Effector memory CD4-positive, alpha-beta T cell (primary cell): ENCODE data around the gene KDM2B.

Source experiments
- DNase-seq, 3 donors: peaks; one replicate each; pipeline ENCODE4 v3.0.0-alpha.2; 2020
- H3K27ac ChIP-seq: 2 replicates; pipeline ENCODE4 v1.7.0; 2013; ENCODE audit warnings: mild to moderate bottlenecking, low read length, moderate library complexity; ENCODE audit not compliant: insufficient read depth, poor library complexity, severe bottlenecking
- H3K27me3 ChIP-seq: replicated peaks from 2 replicates; pipeline ENCODE4 v1.7.0; 2013; ENCODE audit warnings: mild to moderate bottlenecking, low read length; ENCODE audit not compliant: insufficient read depth, control insufficient read depth, poor library complexity, severe bottlenecking
- H3K36me3 ChIP-seq: 2 replicates; pipeline ENCODE4 v1.7.0; 2013; ENCODE audit warnings: mild to moderate bottlenecking, low read length, moderate library complexity; ENCODE audit not compliant: control insufficient read depth, insufficient read depth
- H3K4me1 ChIP-seq: 2 replicates; pipeline ENCODE4 v1.7.0; 2013; ENCODE audit warnings: low read length, mild to moderate bottlenecking; ENCODE audit not compliant: control insufficient read depth, insufficient read depth, poor library complexity, severe bottlenecking
- H3K4me3 ChIP-seq: 2 replicates; pipeline ENCODE4 v1.7.0; 2013; ENCODE audit warnings: low read length, low read depth, mild to moderate bottlenecking; ENCODE audit not compliant: insufficient read depth, poor library complexity, severe bottlenecking
- H3K9me3 ChIP-seq: 2 replicates; pipeline ENCODE4 v1.7.0; 2013; ENCODE audit warnings: mild to moderate bottlenecking, low read length, moderate library complexity; ENCODE audit not compliant: control insufficient read depth

Gene KDM2B

DNA sequence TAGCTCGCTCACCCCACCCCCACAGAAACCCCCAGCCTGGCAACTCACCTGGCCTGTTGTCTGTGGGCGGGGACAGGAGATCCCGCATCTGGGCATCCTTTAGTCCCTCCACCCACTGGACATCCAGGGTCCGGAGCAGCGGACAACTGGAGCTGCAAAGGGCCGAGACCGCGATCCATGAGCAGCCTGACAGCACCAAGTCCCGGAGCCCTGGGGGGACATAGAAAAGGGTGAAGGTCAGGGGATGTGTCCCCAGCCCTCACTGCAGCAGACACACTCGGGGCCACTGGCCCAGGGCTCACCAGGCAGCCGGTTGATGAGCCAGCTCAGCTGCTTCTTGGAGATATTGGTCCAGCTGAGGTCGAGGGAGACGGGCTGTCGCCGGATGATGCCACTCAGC lies 140.1 kb downstream of the KDM2B start:
- H3K36me3 ChIP-seq, result peaks cover 62% of the 10 kb centered on the region

DNA sequence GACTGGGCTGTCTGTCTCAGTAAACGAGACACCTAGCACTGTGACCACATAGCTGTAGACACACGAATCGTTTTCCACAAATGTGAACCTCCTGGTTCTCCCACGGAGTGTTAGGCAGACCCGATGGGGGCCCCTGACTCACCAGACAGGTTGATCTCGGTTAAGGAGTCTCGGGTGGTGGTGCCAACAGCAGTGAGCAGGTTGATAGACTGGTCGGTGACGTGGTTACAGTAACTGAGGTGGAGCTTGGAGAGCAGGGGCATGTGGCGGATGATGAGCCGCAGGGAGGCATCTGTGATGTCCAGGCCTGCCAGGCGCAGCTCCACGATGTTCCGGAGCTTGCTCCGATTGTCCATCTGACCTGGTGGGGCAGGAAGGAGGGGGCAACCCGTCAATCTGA lies 141.1 kb downstream of the KDM2B start:
- no peak for DNase-seq
- Histone ChIP-seq H3K9me3 (no peaks in the 10 kb centered on the region), H3K36me3 (peaks cover 62% of the 10 kb centered on the region), H3K4me1 (no peaks in the 10 kb centered on the region), H3K4me3 (no peak overlapping the region), H3K27ac (no peak overlapping the region), H3K27me3 (no peaks in the 10 kb centered on the region)

More for the DNA sequence above, 140.1 kb downstream of the KDM2B start:
- H3K9me3 ChIP-seq, result no peaks in the 10 kb centered on the region
- no peak for DNase-seq
- no peak overlapping the region for H3K4me3 ChIP-seq
- H3K27ac ChIP-seq, result no peak overlapping the region
- no peaks in the 10 kb centered on the region for H3K4me1 ChIP-seq
- H3K27me3 ChIP-seq, result no peaks in the 10 kb centered on the region

DNA sequence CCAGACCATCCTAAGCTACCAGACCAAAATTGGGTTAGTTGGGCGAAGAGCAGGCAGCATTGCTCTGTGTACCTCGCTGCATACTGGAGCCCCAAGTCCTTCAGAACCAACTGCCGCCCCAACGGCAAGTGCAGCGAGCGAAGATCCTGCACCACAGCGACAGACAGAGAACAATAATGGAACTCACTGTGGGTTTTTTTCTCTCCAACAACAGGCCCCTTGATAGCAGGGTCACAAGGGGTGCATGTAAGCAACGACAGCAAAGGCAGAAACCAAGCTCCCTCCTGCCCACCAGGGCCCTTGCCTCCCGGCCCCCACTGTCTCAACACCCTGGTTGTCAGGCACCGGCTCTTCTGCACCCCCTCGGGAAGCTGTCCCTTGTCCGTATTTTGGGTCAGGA lies 141.9 kb downstream of the KDM2B start:
- Histone ChIP-seq H3K9me3 (no peaks in the 10 kb centered on the region), H3K27me3 (no peaks in the 10 kb centered on the region), H3K4me3 (no peak overlapping the region), H3K36me3 (peaks cover 54% of the 10 kb centered on the region), H3K27ac (no peak overlapping the region), H3K4me1 (no peaks in the 10 kb centered on the region)
- no peak for DNase-seq

DNA sequence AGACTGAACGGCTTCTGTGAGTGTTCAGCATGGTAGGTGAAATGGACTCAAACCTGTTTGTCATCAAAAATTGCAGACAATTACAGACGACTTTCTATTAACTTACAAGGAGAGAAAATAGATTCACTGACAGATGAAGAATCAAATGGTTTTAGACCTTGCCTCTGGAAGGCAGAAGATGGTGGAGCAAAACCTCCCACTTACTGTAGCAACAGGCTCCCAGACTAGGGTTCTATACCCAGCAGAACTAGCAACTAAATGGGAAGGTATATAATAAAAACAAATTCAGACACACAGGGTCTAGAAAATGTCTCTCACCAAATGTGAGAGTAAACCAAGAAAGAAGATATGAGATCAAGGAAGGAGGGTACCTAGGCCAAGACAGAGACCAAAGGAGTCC lies 144.1 kb downstream of the KDM2B start:
- H3K27ac ChIP-seq, result no peak overlapping the region
- no peaks in the 10 kb centered on the region for H3K27me3 ChIP-seq
- no peaks in the 10 kb centered on the region for H3K9me3 ChIP-seq
- H3K4me1 ChIP-seq, result no peaks in the 10 kb centered on the region
- DNase-seq, result no peak
- no peak overlapping the region for H3K4me3 ChIP-seq
- peaks cover 49% of the 10 kb centered on the region for H3K36me3 ChIP-seq

DNA sequence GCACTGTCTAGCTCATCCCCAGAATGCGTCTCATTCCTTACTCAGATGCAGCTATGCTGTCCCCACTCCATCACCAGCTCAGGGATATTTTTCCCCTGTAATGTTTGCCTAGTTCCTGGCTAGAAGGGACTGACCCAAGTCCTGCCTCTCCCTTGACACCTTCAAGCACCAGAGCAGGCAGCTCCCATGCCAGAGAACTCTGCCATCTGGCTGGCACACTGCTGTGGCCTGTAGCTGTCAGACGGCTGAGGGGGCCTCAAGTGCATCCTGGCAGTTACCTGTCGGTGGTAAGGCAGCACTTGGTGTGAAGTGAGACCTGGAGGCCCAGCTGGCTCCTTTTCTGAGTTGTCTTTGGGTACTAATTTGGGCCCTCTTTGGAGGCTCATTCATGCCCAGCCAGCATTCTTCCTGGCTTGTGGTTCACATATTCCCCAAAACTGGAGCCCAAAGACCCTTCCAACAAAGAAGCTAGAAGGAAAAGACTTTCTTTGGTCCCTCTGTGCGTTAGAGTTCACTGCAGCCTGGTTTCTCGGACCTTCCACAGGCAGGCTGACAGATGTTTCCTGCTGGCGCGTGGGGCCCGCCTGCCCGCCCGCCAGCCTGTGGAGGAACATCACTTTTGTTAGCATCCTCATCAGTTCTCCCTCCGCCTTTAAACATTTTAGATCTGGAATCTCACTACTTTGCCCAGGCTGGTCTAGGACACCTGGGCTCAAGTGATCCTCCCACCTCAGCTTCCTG lies 147.9 kb downstream of the KDM2B start:
- Histone ChIP-seq H3K4me1 (no peaks in the 10 kb centered on the region), H3K27ac (no peak overlapping the region), H3K36me3 (peaks cover 47% of the 10 kb centered on the region), H3K27me3 (no peaks in the 10 kb centered on the region), H3K4me3 (no peak overlapping the region), H3K9me3 (no peaks in the 10 kb centered on the region)
- DNase-seq, result no peak

DNA sequence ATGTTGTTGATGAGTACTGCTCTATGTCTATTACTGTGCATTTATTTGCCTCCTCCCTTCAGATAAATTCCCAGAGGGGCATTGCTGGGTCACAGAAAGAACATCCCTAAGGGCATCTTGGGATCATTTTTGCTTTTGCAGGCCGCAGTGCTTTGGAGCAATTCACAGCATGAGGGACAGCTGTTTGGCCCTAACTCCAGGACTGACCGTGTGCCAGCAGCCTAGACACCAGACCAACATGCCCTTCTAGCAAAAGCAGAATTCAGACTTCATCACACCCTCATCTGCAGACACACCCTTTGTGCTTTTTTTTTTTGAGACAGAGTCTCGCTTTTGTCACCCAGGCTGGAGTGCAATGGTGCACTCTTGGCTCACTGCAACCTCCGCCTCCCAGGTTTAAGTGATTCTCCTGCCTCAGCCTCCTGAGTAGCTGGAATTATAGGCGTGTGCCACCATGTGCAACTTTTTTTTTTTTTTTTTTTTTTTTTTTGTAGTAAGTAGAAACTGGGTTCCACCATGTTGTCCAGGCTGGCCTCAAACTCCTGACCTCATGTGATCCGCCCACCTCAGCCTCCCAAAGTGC lies 149.9 kb downstream of the KDM2B start:
- Histone ChIP-seq H3K27ac (no peak overlapping the region), H3K9me3 (no peaks in the 10 kb centered on the region), H3K36me3 (peaks cover 64% of the 10 kb centered on the region), H3K4me1 (no peaks in the 10 kb centered on the region), H3K27me3 (no peaks in the 10 kb centered on the region), H3K4me3 (no peak overlapping the region)
- DNase-seq, result no peak

DNA sequence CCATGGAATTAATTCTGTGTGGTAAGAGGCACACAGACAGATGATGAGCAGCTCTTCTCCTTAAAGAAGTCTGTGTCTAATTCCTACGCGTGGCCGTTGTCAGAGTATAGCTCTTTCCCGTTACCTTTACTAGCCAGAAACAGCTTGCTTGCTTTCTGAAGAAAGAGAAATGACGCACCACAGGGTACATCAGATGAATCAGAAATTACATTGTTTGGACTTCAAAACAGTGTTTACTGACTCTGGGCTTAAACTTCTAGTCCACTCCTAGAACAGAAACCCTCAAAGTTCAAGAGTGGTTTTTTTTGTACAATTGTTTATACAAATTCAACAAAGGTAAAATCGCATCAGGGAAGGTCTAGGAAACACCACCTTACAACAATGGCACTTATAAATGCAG lies 151.9 kb downstream of the KDM2B start:
- DNase-seq, result no peak
- no peak overlapping the region for H3K27ac ChIP-seq
- peaks cover 78% of the 10 kb centered on the region for H3K36me3 ChIP-seq
- H3K27me3 ChIP-seq, result no peaks in the 10 kb centered on the region
- H3K4me1 ChIP-seq, result no peaks in the 10 kb centered on the region
- H3K4me3 ChIP-seq, result no peak overlapping the region
- H3K9me3 ChIP-seq, result no peaks in the 10 kb centered on the region

DNA sequence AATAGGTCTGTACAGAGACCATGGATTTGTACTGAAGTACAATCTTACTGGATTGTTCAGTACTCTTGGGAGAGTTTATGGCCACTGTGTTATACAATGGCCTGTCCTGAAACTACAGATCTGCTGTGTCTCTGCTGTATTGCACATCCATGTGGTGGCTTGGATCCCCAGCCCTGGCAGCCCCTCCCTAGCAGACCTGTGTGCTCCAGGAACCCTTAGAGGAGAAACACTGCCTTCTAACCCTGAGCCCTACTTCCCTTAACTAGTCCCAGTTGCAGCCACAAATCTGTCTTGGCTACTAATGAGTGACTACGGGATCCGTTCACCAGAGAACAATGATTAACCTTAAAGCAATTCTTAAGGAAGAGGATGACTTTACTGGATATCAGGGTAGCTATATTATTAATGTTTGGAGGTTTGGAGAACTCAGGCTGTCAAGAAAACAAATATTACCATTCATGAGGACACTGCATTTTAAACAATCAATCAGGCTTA lies 153.2 kb downstream of the KDM2B start:
- Histone ChIP-seq H3K4me1 (no peaks in the 10 kb centered on the region), H3K36me3 (peaks cover 86% of the 10 kb centered on the region), H3K27me3 (no peaks in the 10 kb centered on the region), H3K27ac (no peak overlapping the region), H3K9me3 (no peaks in the 10 kb centered on the region), H3K4me3 (no peak overlapping the region)
- DNase-seq, result no peak

DNA sequence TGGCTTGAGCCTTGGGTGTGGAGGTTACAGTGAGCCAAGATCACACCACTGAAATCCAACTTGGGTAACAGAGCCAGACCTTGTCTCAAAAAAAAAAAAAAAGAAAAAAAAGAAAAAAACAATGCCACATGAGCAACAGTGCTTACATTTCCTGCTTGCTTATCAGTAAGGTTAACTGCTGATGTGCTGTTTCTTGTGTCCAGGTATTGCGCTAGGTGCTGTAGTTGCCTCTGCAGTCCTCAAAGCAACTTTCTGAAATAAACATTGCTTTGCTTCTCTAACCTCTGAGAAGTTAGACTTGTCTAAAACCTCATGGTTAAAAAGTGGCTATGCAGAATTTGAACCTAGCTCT lies 156.2 kb downstream of the KDM2B start:
- no peak overlapping the region for H3K27ac ChIP-seq
- no peaks in the 10 kb centered on the region for H3K27me3 ChIP-seq
- no peak for DNase-seq
- peaks cover 93% of the 10 kb centered on the region for H3K36me3 ChIP-seq
- no peaks in the 10 kb centered on the region for H3K4me1 ChIP-seq
- no peaks in the 10 kb centered on the region for H3K9me3 ChIP-seq
- no peak overlapping the region for H3K4me3 ChIP-seq

DNA sequence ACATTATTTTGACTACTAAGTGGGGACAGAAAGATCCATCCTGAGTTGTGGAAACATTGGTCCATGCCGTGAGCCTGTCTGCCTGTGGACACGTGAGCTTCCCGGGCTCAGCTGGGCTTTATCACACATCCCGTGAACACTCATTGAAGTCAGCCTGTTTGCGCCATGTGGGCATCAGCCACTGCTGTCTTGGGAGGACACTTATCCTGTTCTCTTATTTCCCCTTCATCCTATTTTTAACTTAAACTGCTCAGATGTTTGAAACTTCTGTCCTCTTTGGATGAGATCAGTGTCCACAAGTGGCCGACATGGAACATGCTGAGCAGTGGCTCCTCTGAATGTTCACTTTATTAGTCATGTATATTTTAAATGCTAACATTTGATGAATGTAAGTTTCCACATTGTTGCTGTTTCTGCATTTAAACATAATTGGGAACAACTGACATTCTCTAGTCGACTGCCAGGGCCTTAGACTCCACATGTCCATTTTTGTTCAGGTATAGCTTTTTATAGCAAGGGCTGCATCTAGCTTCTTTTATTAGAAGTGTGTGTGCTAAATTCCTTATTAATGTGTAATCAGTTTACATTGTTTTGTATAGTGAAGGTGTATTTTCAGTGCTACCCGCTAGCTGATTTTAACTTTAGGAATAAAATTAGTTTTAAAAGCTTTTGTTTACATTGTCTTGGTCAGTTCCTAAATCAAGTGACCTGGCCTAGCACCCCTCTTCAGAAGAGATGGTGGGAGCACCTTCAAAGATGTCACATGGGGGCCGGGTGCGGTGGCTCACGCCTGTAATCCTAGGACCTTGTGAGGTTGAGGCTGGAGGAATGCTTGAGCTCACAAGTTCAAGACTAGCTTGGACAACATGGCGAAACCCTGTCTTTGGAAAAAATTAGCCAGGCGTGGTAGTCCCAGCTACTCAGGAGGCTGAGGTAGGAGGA lies 156.9 kb downstream of the KDM2B start:
- DNase-seq, result no peak
- no peak overlapping the region for H3K27ac ChIP-seq
- H3K27me3 ChIP-seq, result no peaks in the 10 kb centered on the region
- no peak overlapping the region for H3K4me3 ChIP-seq
- no peaks in the 10 kb centered on the region for H3K4me1 ChIP-seq
- H3K9me3 ChIP-seq, result no peaks in the 10 kb centered on the region
- peaks cover 91% of the 10 kb centered on the region for H3K36me3 ChIP-seq
